Cerebellar cortex (tissue), 1 donor: ENCODE data around the gene NRL.
"Not testable (repeated sequence)": the region's sequence is repeated elsewhere in the genome, so short reads cannot be mapped to it uniquely, and the experiment has no call there.

Experiments
- DNase-seq: peaks from one replicate; pipeline ENCODE4 v3.0.0-alpha.2; 2015; ENCODE audit warnings: low spot score

Gene NRL

DNA sequence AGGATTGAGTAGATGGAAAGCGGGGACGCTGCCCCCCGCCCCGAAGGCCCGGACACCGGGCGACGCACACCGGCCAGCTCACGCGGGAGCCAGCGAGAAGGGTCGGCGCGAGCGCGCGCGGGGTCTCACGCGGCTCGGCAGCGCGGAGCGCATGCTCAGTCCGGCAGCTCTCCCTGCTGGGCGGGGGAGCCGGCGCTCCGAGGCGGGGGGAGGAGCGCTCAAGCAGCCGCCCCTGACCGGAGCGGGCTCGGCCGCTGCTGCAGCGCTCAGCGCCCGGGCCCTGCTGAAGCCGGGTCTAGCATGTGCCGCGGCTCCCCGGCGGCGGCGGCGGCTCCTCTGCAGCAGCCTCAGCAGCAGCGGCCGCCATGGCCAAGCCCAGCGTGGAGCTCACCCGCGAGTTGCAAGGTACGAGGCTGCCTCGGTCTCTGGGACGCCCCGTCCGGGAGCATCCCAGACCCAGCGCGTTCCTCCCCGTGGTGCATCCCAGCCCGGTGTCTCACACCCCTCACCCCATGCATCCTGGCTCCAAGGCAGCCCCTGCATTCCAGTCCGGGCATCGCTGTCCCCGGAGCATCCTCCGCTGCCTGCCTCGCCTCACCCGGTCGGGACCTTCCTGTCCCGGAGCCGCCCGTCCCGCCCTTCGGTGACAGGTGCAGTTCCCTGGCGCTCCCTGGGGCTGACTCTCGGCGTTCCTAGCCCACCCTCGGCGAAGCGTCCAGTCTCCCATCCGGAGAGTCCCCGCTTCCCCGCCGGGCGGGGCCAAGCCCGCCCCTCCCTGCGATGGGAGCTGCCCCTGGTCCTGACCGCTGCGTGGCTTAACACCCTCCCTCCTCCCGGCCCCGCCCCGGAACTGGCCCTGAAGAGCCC, 62.7 kb downstream of the NRL start, which contains the start of gene CARMIL3:
Gene CARMIL3 (plus strand): TSS at position 221 of the 867 bp plus-strand sequence. CDS start 145 bp downstream, at position 366.
- DNase-seq, result peak; percentile 72

DNA sequence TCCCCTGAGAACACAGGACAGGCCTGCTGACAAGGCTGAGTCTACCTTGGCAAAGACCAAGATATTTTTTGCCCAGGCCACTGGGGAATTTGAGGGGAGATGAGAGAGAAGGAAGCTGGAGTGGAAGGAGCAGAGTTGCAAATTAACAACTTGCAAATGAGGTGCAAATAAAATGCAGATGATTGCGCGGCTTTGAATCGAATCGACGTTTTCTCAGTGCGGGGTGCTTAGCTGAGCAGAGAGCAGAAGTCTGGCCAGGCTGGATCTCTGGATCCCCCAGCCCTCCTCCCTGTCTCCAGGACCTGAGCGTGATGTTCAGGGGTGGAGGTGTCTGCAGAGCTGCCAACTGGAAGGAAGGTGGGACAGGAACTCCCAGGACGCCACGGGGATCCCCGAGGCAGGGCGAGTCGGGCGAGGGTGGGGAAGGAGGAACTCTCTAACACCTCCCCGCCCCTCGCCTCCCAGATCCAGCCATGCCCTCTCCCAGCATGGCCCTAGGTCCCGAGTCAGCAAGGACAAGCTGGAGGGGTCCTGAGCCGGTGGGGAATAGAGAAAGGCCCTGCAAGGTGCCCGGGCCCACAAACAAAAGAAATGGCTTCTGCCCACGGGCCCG, 63.5 kb downstream of the NRL start:
- peak; percentile 44 for DNase-seq

DNA sequence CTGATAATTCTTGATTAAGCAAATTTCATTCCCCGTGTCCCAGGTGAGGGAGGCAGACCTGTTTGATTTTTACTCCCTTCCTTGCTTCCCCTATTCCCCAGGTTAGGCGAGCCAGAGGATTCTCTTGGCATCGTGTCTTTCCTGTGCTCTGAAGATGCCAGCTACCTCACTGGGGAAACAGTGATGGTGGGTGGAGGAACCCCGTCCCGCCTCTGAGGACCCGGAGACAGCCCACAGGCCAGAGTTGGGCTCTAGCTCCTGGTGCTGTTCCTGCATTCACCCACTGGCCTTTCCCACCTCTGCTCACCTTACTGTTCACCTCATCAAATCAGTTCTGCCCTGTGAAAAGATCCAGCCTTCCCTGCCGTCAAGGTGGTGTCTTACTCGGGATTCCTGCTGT, 64.0 kb downstream of the NRL start:
- DNase-seq, result not testable (repeated sequence)

DNA sequence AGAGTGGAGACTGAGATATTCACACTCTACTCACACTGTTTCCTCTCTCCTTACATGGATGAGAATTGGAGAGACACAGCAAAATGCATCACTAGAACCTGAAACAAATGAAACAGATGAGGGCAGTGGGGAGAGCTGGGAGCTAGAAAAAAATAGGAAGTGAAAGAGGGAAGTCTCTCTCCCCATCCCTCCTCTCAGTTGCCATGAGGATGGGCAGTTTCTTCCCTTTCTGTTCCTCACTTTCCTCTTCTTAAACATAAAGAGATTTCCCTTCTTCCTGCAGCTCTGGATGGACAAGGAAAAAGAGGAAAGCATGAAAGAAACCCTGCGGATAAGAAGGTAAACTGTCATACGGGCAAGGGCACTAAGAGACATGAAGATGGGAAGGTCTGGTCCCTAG, 65.7 kb downstream of the NRL start:
- not testable (repeated sequence) for DNase-seq

- no peak for DNase-seq
Measured at GRCh38 chr14:24042746-24043145, 72.0 kb downstream of the NRL start.

GRCh38 chr14:24040692-24041091, 74.1 kb downstream of the NRL start:
- DNase-seq, result no peak

DNA sequence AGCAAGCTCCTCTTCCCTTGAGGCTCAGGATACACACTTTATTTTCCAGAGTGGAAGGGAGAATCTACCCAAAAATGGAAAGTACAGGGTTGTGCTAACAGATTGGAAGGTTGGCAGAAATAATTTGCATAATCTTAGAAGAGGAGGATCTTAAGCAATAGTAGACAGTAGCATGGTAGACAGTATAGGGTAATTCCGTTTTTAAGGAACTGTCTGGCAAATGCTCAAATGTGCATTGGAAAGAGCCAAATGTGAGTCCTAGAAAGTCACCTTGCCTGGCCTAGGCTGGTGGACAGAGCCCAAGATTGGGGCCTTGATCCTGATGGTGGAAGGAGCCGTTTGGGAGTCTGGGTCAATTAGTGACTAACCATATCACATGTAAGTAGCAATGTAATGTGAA, 76.1 kb downstream of the NRL start:
- no peak for DNase-seq

- peak; percentile 47 for DNase-seq
Measured at GRCh38 chr14:24037658-24038037, 77.1 kb downstream of the NRL start.

DNA sequence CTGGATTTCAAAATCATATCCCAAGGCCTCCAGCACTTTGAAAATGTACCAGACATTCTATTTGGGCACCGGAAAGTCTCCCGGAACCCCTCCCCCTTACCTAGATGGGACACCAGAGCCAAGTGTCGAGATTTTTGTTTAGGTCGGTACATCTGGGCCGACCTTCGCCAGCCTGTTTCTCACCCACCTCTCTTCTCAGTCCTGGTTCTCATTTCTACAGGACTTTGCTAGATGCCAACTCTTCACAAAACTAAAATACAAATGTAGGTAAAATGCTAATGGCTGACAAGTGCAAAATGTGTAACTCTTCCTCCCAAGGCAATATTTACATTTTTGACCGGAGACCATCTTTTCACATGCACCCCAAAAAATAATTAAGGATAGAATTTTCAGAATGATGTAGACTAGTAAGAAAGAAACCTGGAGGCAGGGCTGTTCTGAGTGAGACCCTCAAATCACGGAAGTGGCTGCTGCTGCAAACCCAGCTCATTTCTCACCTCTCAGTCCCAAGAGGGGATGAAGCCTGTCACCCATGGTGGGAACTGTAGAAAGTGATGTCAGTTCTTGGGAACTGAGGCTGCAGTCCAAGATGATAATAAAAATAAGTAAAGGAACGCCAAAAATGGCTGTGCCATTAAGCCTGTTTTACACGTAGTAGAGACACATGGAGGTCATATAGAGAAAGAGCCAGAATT, 77.6 kb downstream of the NRL start:
- not testable (repeated sequence) for DNase-seq

- peak; percentile 63 for DNase-seq
Measured at GRCh38 chr14:24036169-24036962, 78.4 kb downstream of the NRL start.

GRCh38 chr14:24035769-24036168, 79.0 kb downstream of the NRL start:
- not testable (repeated sequence) for DNase-seq

DNA sequence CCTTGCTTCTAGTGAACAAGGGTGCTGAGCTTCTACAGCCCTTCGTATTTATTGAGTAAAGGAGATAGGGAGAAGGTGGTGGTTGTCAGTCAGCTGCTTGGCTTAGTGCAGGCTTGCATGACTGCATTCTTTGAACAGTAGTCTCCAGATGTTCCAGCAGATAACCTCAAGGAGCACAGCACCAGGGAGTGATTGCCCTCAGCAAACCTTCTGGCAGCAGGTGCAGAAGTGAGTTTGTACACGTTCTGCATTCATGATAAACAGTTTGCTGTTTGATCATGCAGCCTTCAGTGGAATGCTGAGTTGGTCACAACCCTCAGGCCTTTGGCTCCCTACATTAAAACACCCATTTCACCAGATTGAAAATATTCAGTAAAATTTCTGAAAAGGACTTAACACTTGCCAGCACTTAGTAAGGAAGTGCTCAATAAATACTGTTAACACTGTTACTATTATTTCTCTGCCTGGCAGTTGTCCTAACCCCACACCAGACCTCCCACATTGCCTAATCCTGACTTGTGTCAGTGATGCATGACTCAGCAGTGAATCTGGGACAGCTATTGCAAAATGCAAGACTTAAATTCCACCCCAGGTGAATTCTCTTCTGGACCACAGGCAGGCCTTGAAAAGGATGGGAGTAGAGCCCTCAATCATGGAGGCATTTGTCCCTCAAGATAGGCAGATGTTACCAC, 81.9 kb downstream of the NRL start:
- no peak for DNase-seq

DNA sequence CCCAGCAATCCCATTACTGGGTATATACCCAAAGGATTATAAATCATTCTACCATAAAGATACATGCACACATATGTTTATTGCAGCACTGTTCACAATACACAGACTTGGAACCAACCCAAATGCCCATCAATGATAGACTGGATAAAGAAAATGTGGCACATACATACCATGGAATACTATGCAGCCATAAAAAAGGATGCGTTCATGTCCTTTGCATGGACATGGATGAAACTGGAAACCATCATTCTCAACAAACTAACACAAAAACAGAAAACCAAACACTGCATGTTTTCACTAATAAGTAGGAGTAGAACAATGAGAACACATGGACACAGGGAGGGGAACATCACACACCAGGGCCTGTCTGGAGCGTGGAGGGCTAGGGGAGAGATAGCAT, 83.4 kb downstream of the NRL start:
- not testable (repeated sequence) for DNase-seq

DNA sequence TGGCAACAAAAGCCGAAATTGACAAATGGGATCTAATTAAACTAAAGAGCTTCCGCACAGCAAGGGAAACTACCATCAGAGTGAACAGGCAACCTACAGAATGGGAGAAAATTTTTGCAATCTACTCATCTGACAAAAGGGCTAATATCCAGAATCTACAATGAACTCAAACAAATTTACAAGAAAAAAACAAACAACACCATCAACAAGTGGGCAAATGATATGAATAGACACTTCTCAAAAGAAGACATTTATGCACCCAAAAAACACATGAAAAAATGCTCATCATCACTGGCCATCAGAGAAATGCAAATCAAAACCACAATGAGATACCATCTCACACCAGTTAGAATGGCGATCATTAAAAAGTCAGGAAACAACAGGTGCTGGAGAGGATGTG, 85.1 kb downstream of the NRL start:
- not testable (repeated sequence) for DNase-seq
